ENCODE results near the gene CDC7. TPM values are rescaled to one million over a fixed set of nuclear protein-coding genes. Genes with fewer than 3 reads are reported as not detected.
A peak's percentile ranks its signal among the peaks of the same experiment; 100 is the strongest.

The CDC7 gene
- total and polyA plus RNA-seq, 5 experiments from 2014 or later: 2.9 to 9.5 (median 3.5) TPM

DNA sequence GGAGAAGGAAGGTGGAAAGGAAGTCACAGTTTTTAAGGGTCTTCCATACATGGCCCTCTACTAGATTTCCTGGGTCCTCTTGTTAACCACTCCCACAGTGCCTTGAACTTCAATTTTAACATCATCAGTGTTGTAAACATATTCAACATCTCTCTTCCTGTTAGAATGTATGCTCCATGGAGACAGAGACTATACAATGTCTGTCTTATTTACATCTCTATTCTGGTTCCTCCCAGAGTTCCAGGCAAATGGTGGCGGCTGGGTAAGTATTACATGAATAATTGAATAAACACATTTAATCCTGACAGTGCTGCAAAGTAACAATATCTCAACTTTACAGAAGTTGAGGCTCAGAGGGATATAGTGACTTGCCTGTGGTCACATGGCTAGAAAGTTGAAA, 40.3 kb downstream of the CDC7 start:
- Mint-ChIP-seq H3K4me3 (no peak overlapping the region), H3K4me1 (peaks cover 2 to 28% (median 15%) of the 10 kb centered on the region in 4 donors), H3K9me3 (peaks cover 0 to 5% (median 0%) of the 10 kb centered on the region in 9 donors), H3K36me3 (no peaks in the 10 kb centered on the region), H3K27me3 (no peaks in the 10 kb centered on the region), H3K27ac (peak overlapping the region in 4 of 10 donors; percentile 4 to 49 (median 10))
- ATAC-seq (peak in 1 of 2 donors; percentile 35), DNase-seq (no peak)
- POLR2A ChIA-PET: no interaction called here

DNA sequence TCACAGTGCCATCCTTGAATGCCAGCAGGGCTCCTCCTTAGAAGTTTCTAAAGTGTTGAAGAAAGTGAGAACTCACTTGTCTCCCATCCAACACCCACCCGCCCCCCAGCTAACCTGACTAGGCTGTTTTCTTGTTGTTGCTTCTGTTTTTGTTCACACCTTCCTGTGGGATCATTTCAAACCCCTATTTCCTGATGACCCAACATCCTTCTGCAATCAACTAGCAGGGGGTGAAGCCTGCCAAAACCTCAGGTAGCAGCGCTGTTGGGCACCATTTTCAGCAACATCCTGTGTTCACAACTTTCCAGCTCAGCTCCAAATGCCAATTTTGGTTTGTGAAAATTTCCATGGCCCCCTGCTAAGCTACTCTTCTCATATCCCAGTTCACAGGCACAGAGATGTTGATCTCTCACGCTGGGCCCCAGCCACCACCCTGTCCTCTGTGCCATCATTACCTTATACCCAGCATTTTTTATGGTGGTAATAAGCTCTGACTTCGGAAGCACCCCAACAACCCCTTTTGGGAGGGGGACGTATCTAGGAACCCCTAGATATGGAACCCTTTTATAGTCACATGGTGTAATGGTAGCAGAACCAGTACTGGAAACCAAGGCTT, 41.4 kb downstream of the CDC7 start:
- no peak for DNase-seq
- POLR2A ChIA-PET: no interaction called here
- Mint-ChIP-seq H3K4me1 (peaks cover 2 to 28% (median 15%) of the 10 kb centered on the region in 4 donors), H3K27me3 (no peaks in the 10 kb centered on the region), H3K27ac (peak overlapping the region in 3 of 10 donors; percentile 62 to 86 (median 74)), H3K4me3 (peak overlapping the region in 1 of 10 donors; percentile 40), H3K36me3 (no peaks in the 10 kb centered on the region), H3K9me3 (peaks cover 0 to 5% (median 0%) of the 10 kb centered on the region in 9 donors)
- no peak for ATAC-seq

DNA sequence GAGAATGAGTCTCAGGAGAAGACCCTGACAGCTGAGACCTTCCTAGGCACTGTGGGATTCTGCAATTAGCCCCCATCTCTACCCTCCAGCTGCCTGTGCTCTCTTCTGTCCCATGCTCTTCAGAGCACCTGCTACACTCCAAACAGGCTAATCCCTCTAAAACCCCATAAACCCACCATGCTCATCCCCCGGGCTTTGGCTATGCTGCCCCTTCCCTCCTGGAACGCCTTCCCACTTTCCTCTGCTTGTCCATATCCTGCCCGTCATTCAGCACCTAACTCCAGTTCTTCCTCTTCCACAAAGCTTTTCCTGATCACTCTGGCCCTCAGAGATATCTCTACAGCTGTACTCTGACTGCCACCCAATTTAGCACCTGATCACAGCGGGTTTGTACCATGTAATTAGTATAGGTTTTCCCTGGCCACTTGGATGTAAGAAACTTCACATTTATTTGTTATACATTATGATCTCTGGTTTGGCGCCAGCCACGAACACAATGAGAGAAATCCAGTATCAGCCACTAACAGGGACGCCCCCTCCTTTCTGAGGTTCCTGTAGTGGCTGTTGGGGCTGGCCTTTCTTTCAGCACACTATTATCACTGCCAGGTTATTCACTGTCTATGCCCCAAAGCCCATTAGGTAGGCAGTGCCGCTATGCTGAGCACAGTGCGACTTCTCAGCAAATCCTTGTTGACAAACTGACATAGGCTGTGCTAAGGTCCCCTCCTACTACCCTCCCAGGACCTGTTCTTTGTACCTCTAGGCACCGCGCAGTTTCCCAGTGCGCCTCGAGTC, 45.1 kb downstream of the CDC7 start:
- peaks cover 22 to 57% (median 41%) of the 10 kb centered on the region in 4 donors for H3K4me1 Mint-ChIP-seq
- no peak for DNase-seq
- no peak overlapping the region for H3K4me3 Mint-ChIP-seq
- H3K27ac Mint-ChIP-seq: peak overlapping the region in 7 of 10 donors; percentile 0 to 64 (median 29)
- POLR2A ChIA-PET: no interaction called here
- no peak for ATAC-seq
- H3K9me3 Mint-ChIP-seq: peaks cover 0 to 5% (median 0%) of the 10 kb centered on the region in 9 donors
- no peaks in the 10 kb centered on the region for H3K27me3 Mint-ChIP-seq
- no peaks in the 10 kb centered on the region for H3K36me3 Mint-ChIP-seq

- POLR2A ChIA-PET: no interaction called here
Observed at GRCh38 chr1:91546301-91546581, 45.6 kb downstream of the CDC7 start.

GRCh38 chr1:91546876-91547275, 46.2 kb downstream of the CDC7 start:
- Mint-ChIP-seq H3K27ac (peak overlapping the region in 6 of 10 donors; percentile 15 to 95 (median 80)), H3K4me1 (peaks cover 20 to 56% (median 37%) of the 10 kb centered on the region in 4 donors), H3K36me3 (no peaks in the 10 kb centered on the region), H3K9me3 (peaks cover 0 to 2% (median 0%) of the 10 kb centered on the region in 9 donors), H3K4me3 (no peak overlapping the region), H3K27me3 (no peaks in the 10 kb centered on the region)
- DNase-seq: no peak
- ATAC-seq: no peak
- POLR2A ChIA-PET: no interaction called here

More at GRCh38 chr1:91546301-91546581, 45.6 kb downstream of the CDC7 start:
- Mint-ChIP-seq H3K4me1 (peaks cover 21 to 57% (median 41%) of the 10 kb centered on the region in 4 donors), H3K9me3 (peaks cover 0 to 5% (median 0%) of the 10 kb centered on the region in 9 donors), H3K27ac (peak overlapping the region in 1 of 10 donors; percentile 31), H3K27me3 (no peaks in the 10 kb centered on the region), H3K36me3 (no peaks in the 10 kb centered on the region), H3K4me3 (no peak overlapping the region)
- no peak for DNase-seq
- no peak for ATAC-seq

DNA sequence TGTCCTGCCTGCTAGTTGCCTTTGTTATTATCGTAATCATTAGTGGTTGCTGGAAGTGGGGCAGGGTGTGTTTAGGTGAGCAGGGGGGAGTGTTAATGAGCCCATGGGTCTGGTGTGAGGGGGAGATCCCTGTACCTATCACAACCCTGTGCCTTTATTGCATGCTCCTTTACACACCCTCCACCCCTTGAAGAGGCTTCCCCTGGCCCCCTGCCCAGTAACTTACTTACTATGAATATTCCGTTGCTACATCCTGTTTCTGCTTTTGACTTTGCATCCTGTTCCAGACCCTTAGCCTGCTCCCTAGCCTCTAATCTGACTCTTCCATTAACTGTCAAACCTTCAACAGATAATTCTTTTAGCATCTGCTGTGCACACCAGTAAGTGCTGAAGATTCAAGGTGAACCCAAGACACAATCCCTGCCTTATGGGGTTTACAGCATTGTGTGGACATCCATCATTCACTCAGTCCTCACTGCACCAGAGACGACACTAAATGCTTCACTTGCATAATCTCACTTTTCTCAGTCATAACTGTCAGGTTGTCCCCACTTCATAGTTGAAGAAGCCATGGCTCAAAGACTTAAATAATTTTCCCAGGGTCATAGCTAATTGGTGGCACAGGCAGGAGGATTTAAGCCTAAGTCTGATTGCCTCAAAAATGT, 47.9 kb downstream of the CDC7 start:
- H3K36me3 Mint-ChIP-seq: no peaks in the 10 kb centered on the region
- peak overlapping the region; percentile 41 to 83 (median 70) for H3K4me3 Mint-ChIP-seq
- POLR2A ChIA-PET: interaction anchor here (1.1 to 1.6 kb wide), 2 partner anchors 11 to 256 kb away, joined by 6 read pairs; no protein-coding TSS in a partner anchor
- ATAC-seq (peak; percentile 34 to 54), DNase-seq (peak in 2 of 10 donors; percentile 19 to 22)
- peaks cover 0 to 3% (median 0%) of the 10 kb centered on the region in 9 donors for H3K9me3 Mint-ChIP-seq
- H3K4me1 Mint-ChIP-seq: peaks cover 20 to 67% (median 36%) of the 10 kb centered on the region in 4 donors
- H3K27me3 Mint-ChIP-seq: no peaks in the 10 kb centered on the region
- peak overlapping the region; percentile 57 to 95 (median 84) for H3K27ac Mint-ChIP-seq

- H3K27me3 Mint-ChIP-seq: no peaks in the 10 kb centered on the region
- ATAC-seq: peak; percentile 85 to 86
- peak in 4 of 10 donors; percentile 8 to 53 (median 39) for DNase-seq
- peaks cover 0 to 3% (median 0%) of the 10 kb centered on the region in 9 donors for H3K9me3 Mint-ChIP-seq
- no peaks in the 10 kb centered on the region for H3K36me3 Mint-ChIP-seq
- peak overlapping the region; percentile 57 to 95 (median 84) for H3K27ac Mint-ChIP-seq
- peaks cover 20 to 74% (median 39%) of the 10 kb centered on the region in 4 donors for H3K4me1 Mint-ChIP-seq
- H3K4me3 Mint-ChIP-seq: peak overlapping the region; percentile 6 to 83 (median 70)
- POLR2A ChIA-PET: interaction anchor here (0.6 to 1.6 kb wide), 4 partner anchors 10 to 255 kb away, joined by 3 to 6 read pairs (median 6); no protein-coding TSS in a partner anchor
Observed at GRCh38 chr1:91549041-91549735, 48.5 kb downstream of the CDC7 start.

GRCh38 chr1:91550961-91551360, 50.3 kb downstream of the CDC7 start:
- H3K4me3 Mint-ChIP-seq: peak overlapping the region in 1 of 10 donors; percentile 58
- no peak for ATAC-seq
- H3K27me3 Mint-ChIP-seq: no peaks in the 10 kb centered on the region
- peak in 1 of 10 donors; percentile 32 for DNase-seq
- H3K36me3 Mint-ChIP-seq: no peaks in the 10 kb centered on the region
- POLR2A ChIA-PET: interaction anchor here (0.6 kb wide), 1 partner anchor 10 kb away, joined by 9 read pairs; no protein-coding TSS in a partner anchor
- H3K27ac Mint-ChIP-seq: peak overlapping the region in 5 of 10 donors; percentile 6 to 94 (median 33)
- peaks cover 0 to 3% (median 0%) of the 10 kb centered on the region in 9 donors for H3K9me3 Mint-ChIP-seq
- H3K4me1 Mint-ChIP-seq: peaks cover 29 to 85% (median 52%) of the 10 kb centered on the region in 4 donors

DNA sequence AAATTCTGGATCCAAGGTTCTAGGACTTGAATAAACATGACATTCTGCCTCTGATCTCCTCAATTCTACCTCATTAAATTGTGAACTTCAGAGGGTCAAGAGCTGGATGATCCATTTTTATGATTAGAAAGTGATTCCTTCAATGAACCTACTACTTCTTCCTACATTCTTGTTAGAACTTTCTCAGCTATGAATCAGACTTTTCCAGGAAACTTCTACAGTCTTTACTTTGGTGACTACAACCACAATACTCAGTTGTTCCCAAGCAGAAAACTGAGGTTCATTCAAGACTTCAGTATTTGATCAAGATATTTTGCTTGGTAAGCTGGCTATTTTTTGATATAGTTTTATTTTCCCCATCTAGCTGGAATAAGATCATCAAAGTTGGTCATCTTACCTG, 51.4 kb downstream of the CDC7 start:
- POLR2A ChIA-PET: no interaction called here
- Mint-ChIP-seq H3K27me3 (no peaks in the 10 kb centered on the region), H3K27ac (peak overlapping the region in 2 of 10 donors; percentile 65 to 79), H3K4me1 (peaks cover 33 to 94% (median 61%) of the 10 kb centered on the region in 4 donors), H3K9me3 (peaks cover 0 to 3% (median 0%) of the 10 kb centered on the region in 9 donors), H3K36me3 (no peaks in the 10 kb centered on the region), H3K4me3 (no peak overlapping the region)
- DNase-seq: no peak
- ATAC-seq: no peak

DNA sequence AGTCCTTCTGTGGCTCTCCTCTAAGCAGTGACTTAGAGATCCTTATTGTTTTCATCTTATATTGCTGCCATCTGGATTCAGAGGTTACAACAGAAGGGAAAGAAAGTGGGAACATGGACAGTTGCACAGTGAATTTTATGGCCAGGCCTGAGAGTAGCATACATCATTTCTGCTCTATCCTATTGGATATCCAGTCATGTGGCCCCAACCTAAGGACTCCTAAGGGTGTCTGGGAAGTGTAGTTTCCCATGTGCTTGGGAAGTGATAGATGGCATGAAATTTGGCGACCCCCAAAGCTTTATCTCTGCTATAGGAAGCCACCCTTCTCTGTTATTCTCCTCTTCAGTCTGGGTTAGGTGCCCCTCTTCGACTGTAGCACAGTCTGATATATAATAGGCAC, 51.9 kb downstream of the CDC7 start:
- Mint-ChIP-seq H3K4me1 (peaks cover 30 to 94% (median 56%) of the 10 kb centered on the region in 4 donors), H3K36me3 (no peaks in the 10 kb centered on the region), H3K27ac (peak overlapping the region in 2 of 10 donors; percentile 65 to 79), H3K4me3 (no peak overlapping the region), H3K27me3 (no peaks in the 10 kb centered on the region), H3K9me3 (peaks cover 0 to 3% (median 0%) of the 10 kb centered on the region in 9 donors)
- DNase-seq: no peak
- ATAC-seq: no peak
- POLR2A ChIA-PET: no interaction called here

DNA sequence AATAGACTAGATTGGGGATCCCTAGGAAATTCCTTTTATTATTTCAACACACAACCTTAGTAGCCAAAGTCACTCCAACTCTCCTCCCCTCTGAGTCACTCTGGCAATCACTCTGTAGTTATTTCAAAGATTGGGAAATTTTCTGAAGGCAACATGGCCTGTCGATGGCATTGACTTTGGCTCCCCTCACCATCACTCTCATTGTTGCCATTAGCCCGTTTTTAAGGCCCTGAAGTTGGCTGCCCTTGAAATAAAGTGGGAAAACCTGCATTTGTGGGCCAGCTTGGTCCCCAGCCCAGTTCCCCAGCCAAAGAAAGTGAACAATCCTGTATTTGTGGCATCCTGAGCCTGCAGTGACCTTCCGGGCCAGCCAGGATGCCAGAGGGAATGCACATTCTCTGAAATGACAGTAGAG, 52.5 kb downstream of the CDC7 start:
- H3K27me3 Mint-ChIP-seq: no peaks in the 10 kb centered on the region
- peaks cover 0 to 3% (median 0%) of the 10 kb centered on the region in 9 donors for H3K9me3 Mint-ChIP-seq

More for the DNA sequence above, 52.5 kb downstream of the CDC7 start:
- POLR2A ChIA-PET: no interaction called here
- H3K36me3 Mint-ChIP-seq: no peaks in the 10 kb centered on the region
- H3K27ac Mint-ChIP-seq: peak overlapping the region in 5 of 10 donors; percentile 13 to 64 (median 29)
- ATAC-seq: no peak
- no peak for DNase-seq
- peaks cover 28 to 92% (median 50%) of the 10 kb centered on the region in 4 donors for H3K4me1 Mint-ChIP-seq
- H3K4me3 Mint-ChIP-seq: no peak overlapping the region

All from naive thymus-derived CD8-positive, alpha-beta T cell (primary cell).